Mammary epithelial cell (primary cell): ENCODE data around the gene KRT82.

Source experiments
- EZH2 ChIP-seq: IDR thresholded peaks from 2 replicates; pipeline ENCODE4 v1.6.1; 2012; ENCODE audit warnings: low read length, inconsistent platforms, borderline replicate concordance
- TF ChIP-seq, protein P1 (sequence below), 2 donors: IDR thresholded peaks in 1 of 2; conservative IDR thresholded peaks in 1 of 2; 2 replicates each; pipeline ENCODE4 v1.5.1; 2011 to 2012; ENCODE audit warnings: inconsistent platforms in 2 of 2, low read length in 2 of 2, mild to moderate bottlenecking in 2 of 2, control low read depth in 1 of 2, low read depth in 1 of 2; ENCODE audit not compliant: insufficient read depth in 1 of 2; ENCODE audit errors: extremely low read depth in 1 of 2

DNA sequence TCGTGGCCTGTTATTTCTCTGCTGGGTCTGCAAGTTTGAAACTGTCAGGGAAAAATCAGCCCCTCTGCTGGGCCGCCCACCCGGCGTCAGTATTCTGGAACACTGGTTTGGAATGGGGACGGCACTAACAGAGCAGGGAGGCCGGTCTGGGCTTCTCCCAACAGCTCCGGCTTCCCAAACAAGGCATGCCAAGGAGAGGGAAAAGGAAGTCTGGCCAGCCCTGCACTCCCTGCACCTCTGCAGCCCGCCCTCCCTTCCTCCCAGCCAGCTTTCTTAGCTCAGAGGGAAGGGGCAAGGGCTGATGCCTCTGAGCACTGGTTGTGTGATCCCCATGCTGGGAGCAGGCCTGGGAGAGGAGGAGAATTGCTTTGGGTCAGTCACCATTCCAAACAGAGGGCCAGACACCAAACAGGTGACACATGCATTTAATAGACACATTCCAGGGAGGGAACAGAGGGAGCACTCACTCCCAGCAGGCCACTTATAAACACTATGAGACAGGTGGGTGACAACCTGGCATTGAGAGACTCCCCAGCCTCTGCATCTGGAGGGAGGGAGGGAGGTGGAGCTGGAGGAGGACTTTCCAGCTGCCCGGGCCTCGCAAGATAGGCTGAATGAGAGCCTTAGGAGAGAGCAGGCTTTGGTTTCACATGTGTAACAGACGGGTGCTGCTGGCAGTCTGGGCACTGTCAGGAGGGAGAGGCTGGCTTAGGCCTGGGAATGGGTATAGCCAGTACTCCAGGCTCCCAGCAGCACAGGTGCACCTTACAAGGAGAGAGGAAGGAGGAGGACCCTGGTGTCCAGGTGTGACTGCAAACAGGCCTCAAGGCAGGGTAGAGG, 17.7 kb upstream of the KRT82 start:
- TF ChIP-seq, protein P1, sequence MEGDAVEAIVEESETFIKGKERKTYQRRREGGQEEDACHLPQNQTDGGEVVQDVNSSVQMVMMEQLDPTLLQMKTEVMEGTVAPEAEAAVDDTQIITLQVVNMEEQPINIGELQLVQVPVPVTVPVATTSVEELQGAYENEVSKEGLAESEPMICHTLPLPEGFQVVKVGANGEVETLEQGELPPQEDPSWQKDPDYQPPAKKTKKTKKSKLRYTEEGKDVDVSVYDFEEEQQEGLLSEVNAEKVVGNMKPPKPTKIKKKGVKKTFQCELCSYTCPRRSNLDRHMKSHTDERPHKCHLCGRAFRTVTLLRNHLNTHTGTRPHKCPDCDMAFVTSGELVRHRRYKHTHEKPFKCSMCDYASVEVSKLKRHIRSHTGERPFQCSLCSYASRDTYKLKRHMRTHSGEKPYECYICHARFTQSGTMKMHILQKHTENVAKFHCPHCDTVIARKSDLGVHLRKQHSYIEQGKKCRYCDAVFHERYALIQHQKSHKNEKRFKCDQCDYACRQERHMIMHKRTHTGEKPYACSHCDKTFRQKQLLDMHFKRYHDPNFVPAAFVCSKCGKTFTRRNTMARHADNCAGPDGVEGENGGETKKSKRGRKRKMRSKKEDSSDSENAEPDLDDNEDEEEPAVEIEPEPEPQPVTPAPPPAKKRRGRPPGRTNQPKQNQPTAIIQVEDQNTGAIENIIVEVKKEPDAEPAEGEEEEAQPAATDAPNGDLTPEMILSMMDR (conservative IDR thresholded peaks at IDR 0.05 in 1 of 2, IDR thresholded peaks at IDR 0.05 in 1 of 2; ENCODE audit: extremely low read depth in 1 of 2, insufficient read depth in 1 of 2, low read depth in 1 of 2, low read length in 2 of 2): no peak
- no peak for TF ChIP-seq EZH2
